Measurements from ENCODE around the gene LRRC23.

DNA sequence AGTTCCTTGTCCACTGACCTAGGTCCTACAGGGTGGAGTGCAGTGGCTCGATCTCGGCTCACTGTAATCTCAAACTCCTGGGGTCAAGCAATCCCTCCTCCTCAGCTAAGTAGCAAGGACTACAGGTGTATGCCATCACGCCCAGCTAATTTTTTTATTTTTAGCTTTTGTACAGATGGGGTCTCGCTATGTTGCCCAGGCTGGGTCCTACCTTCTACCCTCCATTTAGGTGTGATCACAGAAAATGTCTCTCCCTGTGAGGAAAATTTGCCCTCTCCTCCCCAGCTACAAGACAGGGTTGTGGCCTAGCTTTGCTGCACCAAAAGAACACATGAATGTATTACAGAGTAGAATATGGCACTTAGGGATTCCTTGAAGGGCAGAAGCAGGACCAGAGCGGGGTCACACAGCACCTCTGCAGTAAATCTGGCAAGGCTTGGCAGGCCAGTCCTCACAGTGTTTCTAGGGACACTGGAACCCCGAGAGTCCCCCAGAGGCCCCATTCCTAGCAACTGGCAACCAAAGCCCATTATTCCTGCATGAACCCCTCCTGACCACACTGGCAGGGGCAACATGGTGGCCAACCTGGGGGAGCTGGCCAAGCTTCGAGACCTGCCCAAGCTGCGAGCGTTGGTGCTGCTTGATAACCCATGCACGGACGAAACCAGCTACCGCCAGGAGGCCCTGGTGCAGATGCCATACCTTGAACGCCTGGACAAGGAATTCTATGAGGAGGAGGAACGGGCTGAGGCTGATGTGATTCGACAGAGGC is 7.7 kb downstream of the LRRC23 start:
- no peak for TF ChIP-seq CTCF (IDR thresholded peaks at IDR 0.05)
- TF ChIP-seq POLR2A (IDR thresholded peaks at IDR 0.05), result no peak

Measured in Peyer's patch (tissue), 4 donors.